Spinal cord (tissue), 10 donors: Measurements from ENCODE around the gene DUSP7. TPM values are rescaled to one million over a fixed set of nuclear protein-coding genes. Genes with fewer than 3 reads are reported as not detected.
A peak's percentile ranks its signal among the peaks of the same experiment; 100 is the strongest.

ENCODE experiments used
- DNase-seq, 6 donors: peaks; one replicate each; pipeline versions ENCODE4 v3.0.0 to v3.0.0-alpha.2; 2013 to 2015; ENCODE audit warnings: low spot score in 6 of 6, low read depth in 4 of 6
- H3K27ac ChIP-seq: one replicate; pipeline ENCODE4 v1.5.1; 2013; ENCODE audit warnings: low read depth, low read length, control low read depth
- H3K27me3 ChIP-seq: one replicate; pipeline ENCODE4 v1.6.1; 2013; ENCODE audit warnings: low read length; ENCODE audit not compliant: control insufficient read depth, insufficient read depth
- H3K36me3 ChIP-seq: one replicate; pipeline ENCODE4 v1.6.1; 2013; ENCODE audit warnings: low read length; ENCODE audit not compliant: control insufficient read depth, insufficient read depth
- H3K4me1 ChIP-seq: one replicate; pipeline ENCODE4 v1.6.1; 2013; ENCODE audit warnings: low read length; ENCODE audit not compliant: control insufficient read depth, insufficient read depth
- H3K4me3 ChIP-seq: one replicate; pipeline ENCODE4 v1.5.1; 2013; ENCODE audit warnings: low read depth, low read length, control low read depth
- H3K9me3 ChIP-seq: one replicate; pipeline ENCODE4 v1.6.1; 2013; ENCODE audit warnings: low read length; ENCODE audit not compliant: control insufficient read depth, insufficient read depth
- WGBS: methylation state at CpG from one replicate; pipeline ENCODE4 v1.1.5; 2013; ENCODE audit warnings: missing lambda C conversion rate; ENCODE audit not compliant: insufficient coverage; 5-methylcytosine and 5-hydroxymethylcytosine counted together
- polyA plus RNA-seq, 2 donors: library from polyadenylated mRNA; unstranded; fragments of 120-200 nt; gene quantifications; one replicate each; pipeline ENCODE4 v1.2.1, GENCODE V29; 2013; ENCODE audit not compliant: insufficient read length in 2 of 2
- total RNA-seq, 2 donors: library from RNA; depleted of rRNA in 1 of 2; stranded (reverse); fragments of 120-200 nt in 1 of 2; fragments of >200 nt in 1 of 2; gene quantifications; one replicate each; pipeline versions ENCODE4 v1.2.3 to v1.2.4, GENCODE V29; 2013 to 2014
- donor health status: healthy.

DUSP7 gene
- total and polyA plus RNA-seq, 4 donors = 9.2 to 29.6 (median 21.1) TPM

- no peak for DNase-seq
- peaks cover 57% of the 10 kb centered on the region for H3K4me1 ChIP-seq
- peaks cover 4% of the 10 kb centered on the region for H3K36me3 ChIP-seq
- no peak overlapping the region for H3K4me3 ChIP-seq
- 64% methylated on average over 7 of the region's 7 CpGs for WGBS
- no peak overlapping the region for H3K27ac ChIP-seq
- no peaks in the 10 kb centered on the region for H3K27me3 ChIP-seq
- H3K9me3 ChIP-seq = no peaks in the 10 kb centered on the region
Observed at GRCh38 chr3:52025453-52025852, 30.9 kb downstream of the DUSP7 start.

GRCh38 chr3:52024765-52025452 lies 31.5 kb downstream of the DUSP7 start:
- Histone ChIP-seq H3K9me3 (no peaks in the 10 kb centered on the region), H3K27me3 (no peaks in the 10 kb centered on the region), H3K27ac (no peak overlapping the region), H3K36me3 (peaks cover 4% of the 10 kb centered on the region), H3K4me3 (no peak overlapping the region), H3K4me1 (peaks cover 60% of the 10 kb centered on the region)
- no peak for DNase-seq
- WGBS = 100% methylated on average over 1 of the region's 6 CpGs

DNA sequence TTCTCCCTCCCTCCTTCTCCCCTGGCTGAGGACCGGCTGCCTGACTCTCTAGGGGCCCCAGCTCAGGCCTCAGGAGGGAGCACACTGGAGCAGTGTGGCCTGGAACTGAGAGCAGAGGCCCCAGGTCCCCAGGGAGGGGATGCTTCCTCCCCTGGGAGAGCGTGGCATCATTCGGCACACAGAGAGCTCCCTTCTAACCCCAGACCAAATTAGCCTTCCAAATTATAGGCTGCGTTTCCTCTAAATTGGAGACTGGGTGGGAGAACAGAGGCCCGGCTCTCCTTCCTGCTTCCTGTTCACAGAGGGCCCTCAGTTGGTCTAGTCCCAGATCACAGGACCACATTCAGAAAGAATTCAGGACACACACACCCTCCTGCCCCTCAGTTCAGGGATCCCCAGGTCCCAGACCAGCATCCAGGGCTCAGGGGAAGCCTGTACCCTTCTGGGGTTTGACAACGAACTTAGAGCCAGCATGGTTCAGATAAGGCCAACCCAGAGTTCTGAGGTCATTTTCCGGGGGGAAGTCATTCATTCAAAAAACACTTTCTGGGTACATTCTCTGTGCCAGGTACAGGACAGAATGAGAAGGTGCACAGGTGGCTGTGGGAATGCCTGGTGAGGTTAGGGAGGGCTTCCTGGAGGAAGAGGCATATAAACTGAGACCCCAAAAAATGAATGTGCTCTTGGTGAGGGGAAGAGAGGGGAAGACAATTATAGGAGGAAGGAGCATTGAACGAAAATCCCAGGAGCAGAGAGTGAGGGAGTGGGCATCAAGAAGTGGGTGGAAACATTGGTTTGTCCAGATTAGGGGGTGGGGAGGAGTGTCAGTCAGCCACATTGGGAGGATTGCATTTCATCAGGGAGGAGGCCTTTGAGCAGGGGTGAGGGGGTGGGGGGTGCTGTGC lies 32.3 kb downstream of the DUSP7 start:
- Histone ChIP-seq H3K9me3 (no peaks in the 10 kb centered on the region), H3K4me1 (peaks cover 65% of the 10 kb centered on the region), H3K36me3 (peaks cover 4% of the 10 kb centered on the region), H3K27me3 (no peaks in the 10 kb centered on the region), H3K27ac (no peak overlapping the region), H3K4me3 (no peak overlapping the region)
- 67% methylated on average over 5 of the region's 8 CpGs for WGBS
- DNase-seq = no peak

- Histone ChIP-seq H3K36me3 (peaks cover 2% of the 10 kb centered on the region), H3K9me3 (no peaks in the 10 kb centered on the region), H3K4me3 (no peak overlapping the region), H3K27ac (no peak overlapping the region), H3K4me1 (peaks cover 60% of the 10 kb centered on the region), H3K27me3 (no peaks in the 10 kb centered on the region)
- no peak for DNase-seq
- WGBS = 82% methylated on average over 3 of the region's 3 CpGs
Observed at GRCh38 chr3:52023101-52023770, 33.1 kb downstream of the DUSP7 start.

- 52% methylated on average over 8 of the region's 20 CpGs for WGBS
- Histone ChIP-seq H3K27me3 (no peaks in the 10 kb centered on the region), H3K4me1 (peaks cover 60% of the 10 kb centered on the region), H3K27ac (no peak overlapping the region), H3K36me3 (peaks cover 2% of the 10 kb centered on the region), H3K9me3 (no peaks in the 10 kb centered on the region), H3K4me3 (no peak overlapping the region)
- DNase-seq = no peak
Observed at GRCh38 chr3:52022323-52023100, 33.9 kb downstream of the DUSP7 start.

DNA sequence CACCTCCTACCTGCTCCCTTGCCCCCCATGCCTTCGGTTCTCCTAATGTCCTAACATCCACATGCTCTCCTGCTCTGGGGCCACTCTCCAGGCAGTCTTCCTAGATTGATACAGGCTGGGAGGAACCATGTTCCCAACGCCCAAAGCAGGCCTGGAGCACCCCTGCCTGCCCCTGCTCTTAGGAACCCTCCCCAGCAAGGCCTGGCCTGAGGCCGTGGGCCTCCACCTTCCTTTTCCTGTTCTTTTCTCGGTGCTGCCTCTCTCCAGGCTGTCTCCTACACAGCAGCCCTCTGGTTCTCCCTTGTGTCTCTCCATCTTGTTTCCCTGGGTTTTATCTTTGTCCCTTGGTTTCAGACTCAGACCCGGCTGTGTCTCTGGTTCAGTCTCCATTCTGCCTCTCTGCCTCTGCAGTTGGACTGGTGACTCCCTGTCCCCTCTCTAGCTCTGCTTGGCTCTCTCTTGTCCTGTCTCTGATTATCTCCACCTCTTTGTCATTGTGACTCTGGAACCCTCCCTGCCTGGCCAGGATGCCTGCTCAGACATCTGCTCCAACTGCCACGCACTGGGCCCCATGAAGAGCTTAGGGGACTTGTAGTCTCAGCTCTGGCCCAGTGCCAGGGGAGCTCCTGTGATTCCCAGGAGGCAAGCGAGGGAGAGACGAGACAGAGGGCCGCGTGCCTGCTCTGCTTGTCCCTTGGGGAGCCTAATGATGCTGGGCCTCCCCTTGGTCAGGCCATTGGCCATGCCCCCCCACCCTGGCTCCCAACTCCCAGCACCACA lies 34.7 kb downstream of the DUSP7 start:
- Histone ChIP-seq H3K36me3 (peaks cover 2% of the 10 kb centered on the region), H3K27ac (no peak overlapping the region), H3K27me3 (no peaks in the 10 kb centered on the region), H3K9me3 (no peaks in the 10 kb centered on the region), H3K4me3 (no peak overlapping the region), H3K4me1 (peaks cover 63% of the 10 kb centered on the region)
- DNase-seq = peak in 2 of 6 donors; percentile 56 to 58
- 54% methylated on average over 10 of the region's 10 CpGs for WGBS

DNA sequence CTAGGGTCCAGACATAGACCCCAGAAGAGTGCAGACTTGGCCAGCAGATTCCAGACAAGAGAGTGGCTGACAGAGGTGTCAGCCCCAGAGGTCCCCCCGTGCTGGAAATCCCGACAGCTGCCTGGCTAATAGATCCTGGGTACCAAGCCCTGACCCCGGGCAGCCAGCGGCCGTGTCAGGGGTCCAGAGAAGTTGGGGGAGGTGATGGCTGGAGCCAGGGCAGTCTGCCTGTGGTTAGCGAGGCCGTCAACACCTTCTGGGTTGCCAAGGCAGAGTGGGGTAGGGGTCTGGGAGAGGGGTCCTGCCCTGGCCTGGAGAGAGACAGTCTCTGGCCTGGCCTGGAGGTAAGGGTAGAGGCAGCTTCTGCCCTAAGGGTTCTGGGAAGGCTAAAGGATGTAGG lies 35.6 kb downstream of the DUSP7 start:
- WGBS = 88% methylated on average over 6 of the region's 7 CpGs
- no peaks in the 10 kb centered on the region for H3K9me3 ChIP-seq
- H3K27ac ChIP-seq = no peak overlapping the region
- peaks cover 64% of the 10 kb centered on the region for H3K4me1 ChIP-seq
- H3K27me3 ChIP-seq = no peaks in the 10 kb centered on the region
- H3K36me3 ChIP-seq = peaks cover 2% of the 10 kb centered on the region
- DNase-seq = no peak
- H3K4me3 ChIP-seq = no peak overlapping the region

DNA sequence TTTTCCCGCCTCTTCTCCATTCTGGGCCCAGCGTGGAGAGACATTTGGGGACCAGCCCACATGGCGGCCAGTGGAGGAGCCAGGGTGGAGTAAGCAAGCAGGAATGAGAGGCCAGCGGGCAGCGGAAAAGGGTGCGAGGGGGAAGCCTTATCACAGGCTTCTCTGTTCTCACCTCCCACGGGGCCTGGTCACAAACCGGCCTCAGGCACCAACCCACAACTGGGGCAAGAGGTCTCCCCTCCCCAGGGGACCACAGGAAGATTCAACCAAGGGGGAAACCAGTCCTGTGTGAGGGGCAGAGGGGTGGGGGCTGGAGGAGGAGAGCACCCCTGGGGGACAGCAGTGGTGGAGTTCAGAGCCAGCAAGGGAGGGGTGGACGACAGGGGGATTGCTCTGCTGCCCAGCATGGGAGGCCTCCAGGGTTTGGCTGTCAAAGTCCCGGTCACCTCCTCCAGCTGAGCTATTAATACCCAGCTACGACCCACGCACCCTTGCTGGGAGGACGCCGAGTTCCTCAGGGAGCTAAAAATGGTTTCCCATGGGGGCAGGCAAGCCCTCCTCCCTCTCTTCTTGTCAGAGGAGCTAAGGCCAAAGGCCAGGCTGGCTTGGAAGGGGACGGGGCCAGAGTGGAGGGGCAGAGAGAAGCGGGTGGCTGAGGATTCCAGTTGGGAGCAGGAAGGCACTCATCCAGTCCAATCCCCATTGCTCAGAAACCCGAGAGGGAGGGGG lies 36.9 kb downstream of the DUSP7 start:
- 82% methylated on average over 14 of the region's 17 CpGs for WGBS
- peaks cover 65% of the 10 kb centered on the region for H3K4me1 ChIP-seq

More for the DNA sequence above, 36.9 kb downstream of the DUSP7 start:
- no peaks in the 10 kb centered on the region for H3K27me3 ChIP-seq
- H3K36me3 ChIP-seq = peaks cover 2% of the 10 kb centered on the region
- no peak for DNase-seq
- no peaks in the 10 kb centered on the region for H3K9me3 ChIP-seq
- peak overlapping the region; percentile 33 for H3K27ac ChIP-seq
- H3K4me3 ChIP-seq = no peak overlapping the region
